GM18868 (cell line): Measurements from ENCODE around the gene NDUFV1.
"Not testable (repeated sequence)": the region's sequence is repeated elsewhere in the genome, so short reads cannot be mapped to it uniquely, and the experiment has no call there.

Source experiments
- ATAC-seq: cut with Tn5 transposase; IDR thresholded peaks from one replicate; pipeline ENCODE4 v1.9.1; 2021; ENCODE audit warnings: mild to moderate bottlenecking, moderate library complexity; ENCODE audit not compliant: unreplicated experiment

NDUFV1 gene

DNA sequence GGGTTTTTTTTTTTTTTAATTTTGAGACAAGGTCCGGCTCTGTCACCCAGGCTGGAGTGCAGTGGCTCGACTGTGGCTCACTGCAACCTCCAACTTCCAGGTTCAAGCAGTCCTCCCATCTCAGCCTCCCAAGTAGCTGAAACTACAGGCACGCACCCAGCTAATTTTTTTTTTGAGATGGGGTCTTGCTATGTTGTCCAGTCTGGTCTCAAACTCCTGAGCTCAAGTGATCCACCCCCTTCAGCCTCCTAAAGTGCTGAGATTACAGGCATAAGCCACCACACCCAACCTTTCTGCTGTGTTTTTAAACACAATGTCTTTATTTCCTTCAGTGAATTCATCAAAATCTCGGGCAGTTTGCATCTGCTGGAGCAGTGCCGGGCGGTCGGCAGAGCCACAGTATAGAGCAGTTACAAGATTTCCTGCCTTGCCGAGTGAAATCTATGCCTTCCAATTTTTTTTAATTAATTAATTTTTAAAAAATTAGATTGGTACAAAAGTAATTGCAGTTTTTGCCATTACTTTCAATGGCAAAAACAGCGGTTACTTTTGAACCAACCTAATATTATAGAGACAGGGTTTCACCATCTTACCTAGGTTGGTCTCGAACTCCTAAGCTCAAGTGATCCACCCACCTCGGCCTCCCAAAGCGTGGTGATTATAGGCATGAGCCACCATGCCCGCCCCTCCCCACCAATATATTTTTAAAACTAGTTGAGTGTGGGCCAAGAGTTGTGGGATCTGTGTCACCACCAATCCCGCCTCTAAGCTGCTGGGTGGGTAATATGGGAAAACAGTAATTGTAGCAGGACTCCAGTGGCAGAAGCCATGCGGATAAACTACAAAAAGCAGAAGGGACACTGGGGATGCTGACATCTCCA, 46.5 kb downstream of the NDUFV1 start:
- no peak for ATAC-seq

- no peak for ATAC-seq
Measured at GRCh38 chr11:67654225-67654624, 47.5 kb downstream of the NDUFV1 start.

- ATAC-seq, result no peak
Measured at GRCh38 chr11:67656278-67656922, 49.7 kb downstream of the NDUFV1 start.

GRCh38 chr11:67657300-67657699, 50.6 kb downstream of the NDUFV1 start:
- no peak for ATAC-seq

GRCh38 chr11:67659651-67660165, 53.0 kb downstream of the NDUFV1 start:
- not testable (repeated sequence) for ATAC-seq

- not testable (repeated sequence) for ATAC-seq
Measured at GRCh38 chr11:67660752-67661151, 54.0 kb downstream of the NDUFV1 start.
